H1 (cell line): ENCODE results near the gene FGF12. TPM values are rescaled to one million over a fixed set of nuclear protein-coding genes. Genes with fewer than 3 reads are reported as not detected.

ENCODE experiments used
- ATF2 ChIP-seq: IDR thresholded peaks from 2 replicates; pipeline ENCODE4 v1.6.1; 2012; ENCODE audit warnings: low read length, inconsistent platforms
- BRCA1 ChIP-seq: IDR thresholded peaks from 2 replicates; pipeline ENCODE4 v1.6.1; 2012; ENCODE audit warnings: low read depth, low read length, improper control_type of control experiment
- CBX8 ChIP-seq: fragments of 300-800, 300-1000 bp; sonication (generic); IDR thresholded peaks from 2 replicates; pipeline ENCODE4 v1.7.1; 2016; ENCODE audit warnings: low read depth, low read length, borderline replicate concordance
- JUND ChIP-seq: IDR thresholded peaks from 2 replicates; pipeline ENCODE4 v1.6.1; 2011; ENCODE audit warnings: mild to moderate bottlenecking, improper control_type of control experiment, low read length
- polyA plus RNA-seq, 7 experiments: library from polyadenylated mRNA; depleted of rRNA in 3 of 7; stranded (reverse) in 5 of 7; unstranded in 2 of 7; fragments of >200 nt in 5 of 7; fragments of 200-250 nt in 2 of 7; gene quantifications; 1 replicate in 5 of 7; 2 replicates in 1 of 7; 4 replicates in 1 of 7; pipeline versions ENCODE4 v1.2.1 to v1.2.3, GENCODE V29; 2011 to 2013; ENCODE audit warnings: missing spikeins in 2 of 7, mixed read lengths in 2 of 7
- total RNA-seq: library from RNA; stranded (reverse); fragmentation: NEBNext Ultra II Directional; extraction: Animal tissue kit (Norgen Biotek cat#: 25700); gene quantifications from 2 replicates; pipeline ENCODE4 v1.2.1, GENCODE V29; 2021

The FGF12 gene
- total and polyA plus RNA-seq, 2 of the 8 experiments (the other 6 are each of a cell fraction or from before 2014, with no cell fraction given), result 4.1 to 16.6 TPM

- TF ChIP-seq ATF2, result no peak
- no peak for TF ChIP-seq CBX8
- TF ChIP-seq BRCA1, result no peak
- TF ChIP-seq JUND, result no peak
- TF ChIP-seq, all 59 proteins: peak for 0
Measured at GRCh38 chr3:192490720-192491119, 236.6 kb downstream of the FGF12 start (continued).
